ENCODE results near the gene MYT1. TPM values are rescaled to one million over a fixed set of nuclear protein-coding genes. Genes with fewer than 3 reads are reported as not detected.
"Not testable (repeated sequence)": the region's sequence is repeated elsewhere in the genome, so short reads cannot be mapped to it uniquely, and the experiment has no call there.

Gene MYT1
- 0.69 and 2.1 TPM in 2 replicates for total RNA-seq (2014; rRNA removed; shearing (Covaris generic))

DNA sequence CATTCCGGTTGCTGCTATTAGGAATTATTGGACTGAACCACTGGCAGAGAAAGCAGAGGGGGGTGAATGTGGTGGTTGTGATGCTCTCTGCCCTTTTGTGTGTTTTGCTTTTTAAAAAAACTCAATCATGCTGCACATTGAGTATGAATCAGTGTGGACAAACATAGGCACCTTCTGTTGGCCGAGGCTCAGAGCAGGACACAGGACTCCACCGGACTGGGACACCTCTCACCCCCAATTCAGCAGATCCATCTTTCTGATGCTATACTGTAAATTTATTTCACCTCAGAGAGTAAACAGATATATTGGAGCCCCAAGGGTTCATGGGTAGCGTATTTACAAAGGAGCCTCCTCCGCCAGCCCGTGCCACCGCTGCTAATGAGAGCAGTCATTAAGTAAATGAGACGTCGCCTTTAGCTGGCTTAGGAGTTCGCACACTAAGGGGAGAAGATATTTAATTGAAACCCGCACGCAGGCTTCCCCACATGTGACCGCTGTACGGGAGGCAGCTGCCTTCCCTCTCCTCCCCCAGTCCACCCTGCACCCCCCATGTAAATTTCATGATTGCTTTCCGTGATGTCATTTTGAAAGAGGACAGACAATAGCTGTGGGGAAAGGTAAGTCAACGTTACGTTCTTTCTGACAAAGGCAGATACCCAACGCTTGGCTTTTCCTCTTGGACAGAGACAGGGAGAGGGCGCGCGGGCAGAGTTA is at the start of gene MYT1:
Gene MYT1 (plus strand): TSS at position 330 of the 714 bp plus-strand sequence. CDS start 34,410 bp downstream, outside the sequence.
- Histone ChIP-seq H3K27me3 (ENCODE audit: control insufficient read depth, insufficient read depth, low read length) (peaks cover 11% of the 10 kb centered on the region), H3K36me3 (replicated peaks; ENCODE audit: control insufficient read depth, insufficient read depth, low read length) (no peaks in the 10 kb centered on the region), H3K4me3 (ENCODE audit: insufficient read depth, low read depth, low read length) (no peak within 1 kb of the TSS)
- DNase-seq: no peak

DNA sequence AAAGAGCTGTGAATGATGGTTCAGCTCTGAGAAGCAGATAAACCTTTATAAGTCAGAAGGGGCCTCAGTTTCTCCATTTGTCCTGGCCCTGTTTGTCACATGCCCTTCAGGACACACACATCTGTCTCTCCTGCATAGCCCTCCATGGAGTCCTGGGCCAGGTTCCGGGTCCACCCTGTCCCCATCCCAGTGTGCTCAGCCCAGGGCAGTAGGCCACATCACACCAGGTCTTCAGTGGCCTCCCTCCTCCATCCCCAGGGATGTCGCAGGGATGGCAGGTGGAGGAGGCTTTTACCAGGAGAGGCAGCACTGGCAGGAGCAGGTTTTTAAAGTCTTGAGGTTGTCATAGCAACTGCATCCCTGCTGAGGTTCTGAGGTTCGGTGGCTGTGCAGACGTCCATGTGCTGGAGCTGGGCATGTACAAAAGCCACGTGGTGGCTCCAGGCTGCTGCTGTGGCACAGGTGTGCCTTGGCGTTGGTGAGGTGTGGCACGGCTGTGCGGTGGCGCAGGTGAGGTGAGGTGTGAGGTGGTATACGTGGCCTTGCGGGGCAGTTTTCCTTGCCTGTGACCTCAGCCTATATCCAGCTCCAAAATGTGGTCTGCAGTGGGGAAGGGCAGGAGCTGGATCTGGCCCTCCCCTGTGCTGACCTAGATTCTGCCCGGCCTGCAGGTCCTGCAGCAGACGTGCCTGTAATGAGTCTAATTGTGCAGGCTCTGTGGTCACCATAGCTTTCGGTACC is 48.9 kb upstream of the MYT1 start:
- no peaks in the 10 kb centered on the region for H3K27me3 ChIP-seq (ENCODE audit: control insufficient read depth, insufficient read depth, low read length)
- no peaks in the 10 kb centered on the region for H3K36me3 ChIP-seq (replicated peaks; ENCODE audit: control insufficient read depth, insufficient read depth, low read length)
- no peak overlapping the region for H3K4me3 ChIP-seq (ENCODE audit: insufficient read depth, low read depth, low read length)
- DNase-seq: no peak

DNA sequence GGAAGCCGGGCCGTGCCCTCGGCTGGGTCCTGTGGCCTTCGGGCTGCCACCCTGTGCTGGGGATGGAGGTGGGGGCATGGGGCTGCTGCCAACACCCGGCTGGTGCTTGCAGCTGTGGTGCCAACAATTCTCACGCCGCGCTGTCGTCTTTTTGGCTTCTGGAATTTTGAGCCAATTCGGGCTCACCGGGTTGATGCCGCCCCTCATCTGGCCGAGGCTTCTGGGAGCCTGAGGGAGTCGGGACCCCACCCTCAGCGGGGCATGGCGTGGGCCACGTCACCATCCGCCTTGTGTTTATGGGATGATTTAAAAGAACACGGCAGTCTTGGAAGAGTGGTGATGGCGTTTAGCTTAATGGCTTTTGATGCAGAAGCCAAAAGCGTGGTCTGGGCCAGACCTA is 48.2 kb upstream of the MYT1 start:
- no peak overlapping the region for H3K4me3 ChIP-seq (ENCODE audit: insufficient read depth, low read depth, low read length)
- H3K36me3 ChIP-seq (replicated peaks; ENCODE audit: control insufficient read depth, insufficient read depth, low read length): no peaks in the 10 kb centered on the region
- no peaks in the 10 kb centered on the region for H3K27me3 ChIP-seq (ENCODE audit: control insufficient read depth, insufficient read depth, low read length)
- DNase-seq: no peak

DNA sequence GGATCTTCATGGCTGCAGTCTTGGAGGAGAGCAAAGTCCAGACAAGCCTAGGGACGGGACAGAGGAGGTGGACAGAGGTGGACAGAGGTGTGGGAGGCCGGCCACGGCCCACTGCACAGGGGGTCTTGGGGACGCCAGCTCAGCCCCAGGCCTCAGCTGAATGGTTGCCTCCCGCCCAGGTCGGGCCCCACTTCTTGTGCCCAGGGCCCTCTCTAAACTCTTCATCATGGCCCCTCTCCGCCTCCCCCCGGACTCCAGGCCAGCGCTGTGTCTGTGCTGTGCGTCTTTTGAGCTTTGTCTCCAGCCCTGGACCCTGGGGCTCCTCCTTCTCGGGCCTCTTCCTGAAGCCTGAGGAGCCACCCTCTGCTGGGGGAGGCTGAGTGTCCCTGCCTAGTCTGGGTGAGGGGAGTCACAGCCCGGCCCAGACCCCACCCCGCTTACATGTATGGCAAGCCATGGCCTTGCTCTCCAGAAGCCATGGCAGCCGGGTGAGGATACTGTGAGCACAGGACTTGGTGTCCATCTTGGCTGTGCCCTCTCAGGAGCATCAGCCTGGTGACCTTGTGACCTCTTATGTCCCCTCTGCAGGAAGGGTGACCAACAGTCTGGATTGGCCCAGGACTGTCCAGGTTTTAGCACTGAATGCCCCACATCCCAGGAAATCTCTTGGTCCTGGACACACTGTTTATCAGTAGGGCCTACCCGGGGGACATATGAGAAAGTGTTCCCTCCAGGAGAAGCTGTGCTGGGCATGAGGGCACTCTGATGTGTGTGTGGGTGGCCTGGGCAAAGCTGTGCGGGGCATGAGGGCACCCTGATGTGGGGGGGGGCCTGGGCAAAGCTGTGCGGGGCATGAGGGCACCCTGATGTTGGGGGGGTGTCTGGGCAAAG is 47.5 kb upstream of the MYT1 start:
- Histone ChIP-seq H3K36me3 (replicated peaks; ENCODE audit: control insufficient read depth, insufficient read depth, low read length) (no peaks in the 10 kb centered on the region), H3K4me3 (ENCODE audit: insufficient read depth, low read depth, low read length) (no peak overlapping the region), H3K27me3 (ENCODE audit: control insufficient read depth, insufficient read depth, low read length) (no peaks in the 10 kb centered on the region)
- no peak for DNase-seq

DNA sequence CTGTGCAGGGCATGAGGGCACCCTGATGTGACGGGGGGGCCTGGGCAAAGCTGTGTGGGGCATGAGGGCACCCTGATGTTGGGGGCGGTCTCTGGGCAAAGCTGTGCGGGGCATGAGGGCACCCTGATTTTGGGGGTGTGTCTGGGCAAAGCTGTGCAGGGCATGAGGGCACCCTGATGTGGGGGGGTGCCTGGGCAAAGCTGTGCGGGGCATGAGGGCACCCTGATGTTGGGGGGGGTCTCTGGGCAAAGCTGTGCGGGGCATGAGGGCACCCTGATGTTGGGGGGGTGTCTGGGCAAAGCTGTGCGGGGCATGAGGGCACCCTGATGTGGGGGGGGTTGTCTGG is 46.8 kb upstream of the MYT1 start:
- DNase-seq; H3K4me3 ChIP-seq (ENCODE audit: insufficient read depth, low read depth, low read length); H3K27me3 ChIP-seq (ENCODE audit: control insufficient read depth, insufficient read depth, low read length); H3K36me3 ChIP-seq (replicated peaks; ENCODE audit: control insufficient read depth, insufficient read depth, low read length): not testable (repeated sequence)

DNA sequence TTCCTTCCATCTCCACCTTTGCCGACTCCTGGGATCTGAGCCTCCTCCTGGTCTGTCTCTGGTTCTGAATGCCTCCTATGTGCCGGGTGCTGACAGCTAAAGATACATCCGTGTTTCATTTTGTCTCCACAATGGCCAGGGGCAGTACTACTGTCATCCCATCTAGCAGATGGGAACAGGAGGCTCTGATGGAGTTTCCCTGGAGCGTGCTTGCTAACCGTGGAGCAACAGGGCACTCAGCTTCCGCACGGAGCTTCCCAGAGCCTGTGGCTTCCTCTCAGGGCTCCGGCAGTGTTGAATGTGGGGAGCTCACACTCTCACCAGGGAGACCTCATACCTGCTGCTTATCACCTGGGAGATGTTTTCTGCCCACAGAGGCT is 45.0 kb upstream of the MYT1 start:
- Histone ChIP-seq H3K4me3 (ENCODE audit: insufficient read depth, low read depth, low read length) (no peak overlapping the region), H3K27me3 (ENCODE audit: control insufficient read depth, insufficient read depth, low read length) (no peaks in the 10 kb centered on the region), H3K36me3 (replicated peaks; ENCODE audit: control insufficient read depth, insufficient read depth, low read length) (no peaks in the 10 kb centered on the region)
- no peak for DNase-seq

DNA sequence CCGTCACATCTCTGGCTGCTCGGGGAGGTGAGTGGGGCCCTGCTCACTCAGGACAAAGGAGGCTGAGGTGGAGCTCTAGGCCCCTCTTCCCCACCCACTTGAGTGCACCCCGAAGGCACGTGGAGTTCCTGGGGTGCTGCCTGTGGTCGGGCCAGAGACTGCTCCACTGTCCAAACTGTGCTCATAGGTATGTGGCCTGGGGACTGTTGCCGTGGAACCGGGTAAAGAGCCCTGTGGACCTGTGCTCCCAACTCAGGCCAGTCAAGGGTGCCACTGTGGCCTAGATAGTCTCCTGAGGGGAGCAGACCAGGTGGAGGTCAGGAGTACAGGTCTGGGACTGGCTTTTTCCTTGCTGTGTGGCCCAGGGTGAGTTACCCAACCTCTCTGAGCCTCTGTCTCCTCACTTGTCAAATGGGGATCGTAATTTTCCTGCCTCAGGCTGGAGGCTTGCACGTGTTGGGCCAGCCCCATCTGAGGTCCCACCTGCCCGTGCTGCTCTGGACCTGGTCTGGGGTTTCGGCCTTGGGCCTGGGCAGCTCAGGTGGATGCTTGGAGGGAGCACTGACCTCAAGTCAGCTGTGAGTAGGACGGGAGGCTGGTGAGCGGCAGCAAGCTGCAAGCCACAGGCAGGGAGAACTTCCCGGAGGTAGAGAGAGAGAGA is 44.4 kb upstream of the MYT1 start:
- Histone ChIP-seq H3K27me3 (ENCODE audit: control insufficient read depth, insufficient read depth, low read length) (no peaks in the 10 kb centered on the region), H3K36me3 (replicated peaks; ENCODE audit: control insufficient read depth, insufficient read depth, low read length) (no peaks in the 10 kb centered on the region), H3K4me3 (ENCODE audit: insufficient read depth, low read depth, low read length) (no peak overlapping the region)
- peak; percentile 71 for DNase-seq

DNA sequence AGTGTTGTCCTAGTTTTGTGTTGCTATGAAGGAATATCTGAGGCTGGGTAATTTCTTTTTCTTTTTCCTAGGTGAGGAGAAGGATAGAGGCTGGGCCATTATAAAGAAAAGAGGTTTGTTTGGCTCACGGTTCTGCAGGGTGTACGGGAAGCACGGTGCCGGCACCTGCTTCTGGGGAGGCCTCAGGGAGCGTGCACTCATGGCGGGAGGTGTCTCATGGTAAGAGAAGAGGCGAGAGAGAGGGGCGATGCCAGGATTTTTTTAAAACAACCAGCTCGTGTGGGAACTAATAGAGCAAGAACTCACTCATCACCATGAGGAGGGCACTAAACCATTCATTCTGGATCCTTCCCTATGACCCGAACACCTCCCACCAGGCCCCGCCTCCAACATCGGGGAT is 42.7 kb upstream of the MYT1 start:
- DNase-seq: peak; percentile 7
- H3K4me3 ChIP-seq (ENCODE audit: insufficient read depth, low read depth, low read length): no peak overlapping the region
- no peaks in the 10 kb centered on the region for H3K36me3 ChIP-seq (replicated peaks; ENCODE audit: control insufficient read depth, insufficient read depth, low read length)
- no peaks in the 10 kb centered on the region for H3K27me3 ChIP-seq (ENCODE audit: control insufficient read depth, insufficient read depth, low read length)

DNA sequence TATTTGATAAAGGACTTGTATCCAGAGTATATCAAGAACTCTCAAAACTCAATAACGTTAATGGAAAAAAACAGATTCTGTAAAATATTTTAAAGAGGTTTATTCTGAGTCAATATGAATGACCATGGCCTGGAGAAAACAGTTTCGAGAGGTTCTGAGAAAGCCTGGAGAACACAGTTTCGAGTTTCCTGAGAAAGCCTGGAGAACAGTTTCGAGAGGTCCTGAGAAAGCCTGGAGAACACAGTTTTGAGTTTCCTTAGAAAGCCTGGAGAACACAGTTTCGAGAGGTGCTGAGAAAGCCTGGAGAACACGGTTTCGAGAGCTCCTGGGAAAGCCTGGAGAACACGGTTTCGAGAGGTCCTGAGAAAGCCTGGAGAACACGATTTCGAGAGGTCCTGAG is 41.3 kb upstream of the MYT1 start:
- H3K36me3 ChIP-seq (replicated peaks; ENCODE audit: control insufficient read depth, insufficient read depth, low read length); H3K27me3 ChIP-seq (ENCODE audit: control insufficient read depth, insufficient read depth, low read length); H3K4me3 ChIP-seq (ENCODE audit: insufficient read depth, low read depth, low read length); DNase-seq: not testable (repeated sequence)

DNA sequence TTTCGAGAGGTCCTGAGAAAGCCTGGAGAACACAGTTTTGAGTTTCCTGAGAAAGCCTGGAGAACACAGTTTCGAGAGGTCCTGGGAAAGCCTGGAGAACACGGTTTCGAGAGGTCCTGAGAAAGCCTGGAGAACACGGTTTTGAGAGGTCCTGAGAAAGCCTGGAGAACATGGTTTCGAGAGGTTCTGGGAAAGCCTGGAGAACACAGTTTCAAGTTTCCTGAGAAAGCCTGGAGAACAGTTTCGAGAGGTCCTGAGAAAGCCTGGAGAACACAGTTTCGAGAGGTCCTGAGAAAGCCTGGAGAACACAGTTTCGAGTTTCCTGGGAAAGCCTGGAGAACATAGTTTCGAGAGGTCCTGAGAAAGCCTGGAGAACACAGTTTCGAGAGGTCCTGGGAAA is 40.7 kb upstream of the MYT1 start:
- not testable (repeated sequence) for DNase-seq; H3K36me3 ChIP-seq (replicated peaks; ENCODE audit: control insufficient read depth, insufficient read depth, low read length); H3K4me3 ChIP-seq (ENCODE audit: insufficient read depth, low read depth, low read length); H3K27me3 ChIP-seq (ENCODE audit: control insufficient read depth, insufficient read depth, low read length)

DNA sequence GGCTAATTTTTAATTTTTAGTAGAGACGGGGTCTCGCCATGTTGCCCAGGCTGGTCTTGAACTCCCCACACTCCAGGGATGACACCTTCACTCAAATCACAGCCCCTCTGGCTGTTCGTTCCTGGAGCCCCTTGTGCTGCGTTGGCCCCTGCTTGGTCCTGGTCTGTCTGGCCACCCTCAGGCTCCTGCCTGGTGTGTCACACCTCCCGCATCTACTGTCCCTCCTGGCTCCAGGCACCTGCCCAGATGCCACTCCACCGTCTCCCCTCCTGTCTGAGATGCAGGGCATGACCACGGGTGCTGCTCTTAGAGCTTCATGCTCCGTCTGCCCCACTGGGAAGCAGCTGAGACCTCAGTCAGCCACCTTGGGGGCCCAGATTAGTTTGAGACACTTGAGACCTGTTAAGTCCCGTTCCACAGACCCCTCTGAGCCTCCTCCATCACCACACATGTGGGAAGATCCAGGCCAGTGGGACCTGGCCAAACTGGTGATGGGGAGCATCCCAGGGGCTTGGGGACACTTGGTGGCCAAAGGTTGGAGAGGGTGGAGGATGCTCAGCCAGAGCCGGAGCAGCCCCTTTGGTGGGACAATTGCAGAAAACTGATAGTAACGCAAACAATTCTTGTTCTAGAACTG is 35.0 kb upstream of the MYT1 start:
- H3K4me3 ChIP-seq (ENCODE audit: insufficient read depth, low read depth, low read length): no peak overlapping the region
- H3K27me3 ChIP-seq (ENCODE audit: control insufficient read depth, insufficient read depth, low read length): no peaks in the 10 kb centered on the region
- H3K36me3 ChIP-seq (replicated peaks; ENCODE audit: control insufficient read depth, insufficient read depth, low read length): no peaks in the 10 kb centered on the region
- peak; percentile 13 for DNase-seq

DNA sequence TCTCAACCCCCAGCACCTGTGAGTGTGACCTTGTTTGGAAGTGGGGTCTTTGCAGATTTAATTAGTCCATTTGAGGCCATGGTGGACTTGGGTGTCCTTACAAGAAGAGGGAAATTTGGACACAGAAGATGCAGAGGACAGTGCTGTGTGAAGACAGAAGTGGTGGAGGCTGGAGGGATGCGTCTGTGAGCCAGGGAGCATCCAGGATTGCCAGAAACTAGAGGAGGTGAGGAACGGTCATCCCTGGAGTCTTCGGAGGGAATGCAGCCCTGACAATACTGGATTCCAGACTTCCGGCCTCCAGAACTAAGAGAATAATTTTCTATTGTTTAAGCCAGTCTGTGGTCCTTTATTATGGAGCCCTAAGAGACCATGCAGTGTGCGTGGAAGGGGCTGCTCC is 34.0 kb upstream of the MYT1 start:
- peak; percentile 35 for DNase-seq
- Histone ChIP-seq H3K4me3 (ENCODE audit: insufficient read depth, low read depth, low read length) (no peak overlapping the region), H3K27me3 (ENCODE audit: control insufficient read depth, insufficient read depth, low read length) (no peaks in the 10 kb centered on the region), H3K36me3 (replicated peaks; ENCODE audit: control insufficient read depth, insufficient read depth, low read length) (no peaks in the 10 kb centered on the region)

DNA sequence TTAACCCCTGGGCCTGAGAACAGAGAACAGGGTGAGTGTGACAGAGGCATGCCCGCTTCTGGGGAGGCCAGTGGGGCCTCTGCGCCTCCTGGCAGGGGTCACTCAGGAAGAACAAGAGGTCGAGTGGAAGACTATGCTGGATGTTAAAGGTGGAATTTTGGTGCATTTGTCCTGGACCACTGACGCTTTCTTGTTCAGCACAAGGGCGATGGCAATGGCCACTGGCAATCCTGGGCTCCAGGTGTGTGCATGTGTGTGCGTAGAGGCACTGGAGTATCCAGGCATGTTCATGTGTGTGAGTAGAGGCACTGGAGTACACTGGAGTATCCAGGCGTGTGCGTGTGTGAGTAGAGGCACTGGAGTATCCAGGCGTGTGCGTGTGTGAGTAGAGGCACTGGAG is 33.4 kb upstream of the MYT1 start:
- no peak overlapping the region for H3K4me3 ChIP-seq (ENCODE audit: insufficient read depth, low read depth, low read length)
- H3K36me3 ChIP-seq (replicated peaks; ENCODE audit: control insufficient read depth, insufficient read depth, low read length): no peaks in the 10 kb centered on the region
- DNase-seq: peak; percentile 19
- no peaks in the 10 kb centered on the region for H3K27me3 ChIP-seq (ENCODE audit: control insufficient read depth, insufficient read depth, low read length)

DNA sequence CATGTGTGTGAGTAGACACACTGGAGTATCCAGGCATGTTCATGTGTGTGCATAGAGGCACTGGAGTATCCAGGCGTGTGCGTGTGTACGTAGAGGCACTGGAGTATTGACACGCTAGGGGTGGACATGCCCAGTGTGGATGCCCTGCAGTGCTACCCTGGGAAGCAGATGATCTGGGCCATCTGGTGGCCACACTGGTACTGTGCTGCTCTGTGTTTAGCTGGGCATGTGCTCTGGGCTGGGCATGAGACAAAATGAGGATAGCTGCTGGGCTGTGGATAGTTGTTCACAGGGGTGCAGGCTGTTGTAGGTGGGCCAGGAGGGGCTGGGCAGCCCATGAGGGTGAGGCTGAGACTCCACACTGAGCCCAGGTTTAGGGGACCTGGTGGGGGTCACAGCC is 32.8 kb upstream of the MYT1 start:
- Histone ChIP-seq H3K36me3 (replicated peaks; ENCODE audit: control insufficient read depth, insufficient read depth, low read length) (no peaks in the 10 kb centered on the region), H3K4me3 (ENCODE audit: insufficient read depth, low read depth, low read length) (no peak overlapping the region), H3K27me3 (ENCODE audit: control insufficient read depth, insufficient read depth, low read length) (no peaks in the 10 kb centered on the region)
- peak; percentile 62 for DNase-seq

Measured in H7 (cell line).